Neuron (in vitro differentiated cells): ENCODE data around the gene MED9.
A peak's percentile ranks its signal among the peaks of the same experiment; 100 is the strongest.
"Not testable (repeated sequence)": the region's sequence is repeated elsewhere in the genome, so short reads cannot be mapped to it uniquely, and the experiment has no call there.

ENCODE experiments used
- H2AFZ ChIP-seq: one replicate; pipeline ENCODE4 v1.6.1; 2013; ENCODE audit warnings: low read depth, mild to moderate bottlenecking, inconsistent platforms, low read length, moderate library complexity
- H3K27me3 ChIP-seq: one replicate; pipeline ENCODE4 v1.6.1; 2013; ENCODE audit warnings: low read length; ENCODE audit not compliant: insufficient read depth
- H3K36me3 ChIP-seq: one replicate; pipeline ENCODE4 v1.6.1; 2013; ENCODE audit warnings: low read length; ENCODE audit not compliant: insufficient read depth
- H3K4me1 ChIP-seq: one replicate; pipeline ENCODE4 v1.6.1; 2013; ENCODE audit warnings: low read length; ENCODE audit not compliant: insufficient read depth
- H3K4me3 ChIP-seq: 2 replicates; pipeline ENCODE4 v1.5.1; 2013; ENCODE audit warnings: mild to moderate bottlenecking, low read length, moderate library complexity
- H3K9me3 ChIP-seq: one replicate; pipeline ENCODE4 v1.6.1; 2013; ENCODE audit warnings: low read length

MED9 gene

GRCh38 chr17:17462048-17462824 lies 14.6 kb upstream of the MED9 start:
- peaks cover 2% of the 10 kb centered on the region for H3K27me3 ChIP-seq
- H3K4me1 ChIP-seq: peaks cover 3% of the 10 kb centered on the region
- no peak overlapping the region for H2AFZ ChIP-seq
- H3K9me3 ChIP-seq: no peaks in the 10 kb centered on the region
- H3K4me3 ChIP-seq: no peak overlapping the region
- no peaks in the 10 kb centered on the region for H3K36me3 ChIP-seq

GRCh38 chr17:17463821-17464220 lies 13.0 kb upstream of the MED9 start:
- Histone ChIP-seq H3K27me3 (peaks cover 2% of the 10 kb centered on the region), H3K4me3 (no peak overlapping the region), H3K36me3 (no peaks in the 10 kb centered on the region), H3K9me3 (no peaks in the 10 kb centered on the region), H2AFZ (no peak overlapping the region), H3K4me1 (peaks cover 9% of the 10 kb centered on the region)

GRCh38 chr17:17465878-17466277 lies 10.9 kb upstream of the MED9 start:
- not testable (repeated sequence) for H3K27me3 ChIP-seq, H3K4me3 ChIP-seq, H2AFZ ChIP-seq, H3K36me3 ChIP-seq, H3K4me1 ChIP-seq, H3K9me3 ChIP-seq

GRCh38 chr17:17466511-17466910 lies 10.3 kb upstream of the MED9 start:
- H3K4me3 ChIP-seq: no peak overlapping the region
- H2AFZ ChIP-seq: no peak overlapping the region
- H3K9me3 ChIP-seq: peaks cover 2% of the 10 kb centered on the region
- no peaks in the 10 kb centered on the region for H3K36me3 ChIP-seq
- H3K4me1 ChIP-seq: peaks cover 9% of the 10 kb centered on the region
- peaks cover 2% of the 10 kb centered on the region for H3K27me3 ChIP-seq

GRCh38 chr17:17467016-17467415 lies 9.8 kb upstream of the MED9 start:
- H3K4me3 ChIP-seq: no peak overlapping the region
- H2AFZ ChIP-seq: no peak overlapping the region
- peaks cover 2% of the 10 kb centered on the region for H3K27me3 ChIP-seq
- peaks cover 11% of the 10 kb centered on the region for H3K4me1 ChIP-seq
- H3K9me3 ChIP-seq: peaks cover 2% of the 10 kb centered on the region
- H3K36me3 ChIP-seq: no peaks in the 10 kb centered on the region

GRCh38 chr17:17467720-17468119 lies 9.1 kb upstream of the MED9 start:
- Histone ChIP-seq H3K4me3 (no peak overlapping the region), H3K4me1 (peaks cover 18% of the 10 kb centered on the region), H3K27me3 (peaks cover 2% of the 10 kb centered on the region), H3K36me3 (no peaks in the 10 kb centered on the region), H3K9me3 (peaks cover 2% of the 10 kb centered on the region), H2AFZ (no peak overlapping the region)

GRCh38 chr17:17468217-17469010 lies 8.4 kb upstream of the MED9 start:
- H3K4me3 ChIP-seq: no peak overlapping the region

GRCh38 chr17:17469358-17469757 lies 7.4 kb upstream of the MED9 start:
- Histone ChIP-seq H2AFZ (no peak overlapping the region), H3K36me3 (no peaks in the 10 kb centered on the region), H3K27me3 (peaks cover 2% of the 10 kb centered on the region), H3K4me1 (peaks cover 18% of the 10 kb centered on the region), H3K4me3 (no peak overlapping the region), H3K9me3 (peaks cover 2% of the 10 kb centered on the region)

More at GRCh38 chr17:17468217-17469010, 8.4 kb upstream of the MED9 start:
- Histone ChIP-seq H2AFZ (no peak overlapping the region), H3K4me1 (peaks cover 18% of the 10 kb centered on the region), H3K27me3 (peaks cover 2% of the 10 kb centered on the region), H3K36me3 (no peaks in the 10 kb centered on the region), H3K9me3 (peaks cover 2% of the 10 kb centered on the region)

GRCh38 chr17:17469996-17470395 lies 6.8 kb upstream of the MED9 start:
- H3K9me3 ChIP-seq: peaks cover 2% of the 10 kb centered on the region
- no peak overlapping the region for H3K4me3 ChIP-seq
- H3K36me3 ChIP-seq: no peaks in the 10 kb centered on the region
- peaks cover 18% of the 10 kb centered on the region for H3K4me1 ChIP-seq
- H2AFZ ChIP-seq: no peak overlapping the region
- H3K27me3 ChIP-seq: peaks cover 2% of the 10 kb centered on the region

GRCh38 chr17:17472333-17472920 lies 4.4 kb upstream of the MED9 start:
- peak overlapping the region; percentile 86 for H2AFZ ChIP-seq
- no peaks in the 10 kb centered on the region for H3K27me3 ChIP-seq
- H3K9me3 ChIP-seq: peaks cover 2% of the 10 kb centered on the region
- H3K36me3 ChIP-seq: no peaks in the 10 kb centered on the region
- peaks cover 15% of the 10 kb centered on the region for H3K4me1 ChIP-seq
- H3K4me3 ChIP-seq: no peak overlapping the region

GRCh38 chr17:17474341-17474740 lies 2.5 kb upstream of the MED9 start:
- Histone ChIP-seq H2AFZ (no peak overlapping the region), H3K4me3 (no peak overlapping the region), H3K9me3 (peaks cover 2% of the 10 kb centered on the region), H3K4me1 (peaks cover 20% of the 10 kb centered on the region), H3K36me3 (peaks cover 6% of the 10 kb centered on the region), H3K27me3 (no peaks in the 10 kb centered on the region)

- no peaks in the 10 kb centered on the region for H3K9me3 ChIP-seq
- no peaks in the 10 kb centered on the region for H3K27me3 ChIP-seq
- H3K4me1 ChIP-seq: peaks cover 11% of the 10 kb centered on the region
- H3K36me3 ChIP-seq: peaks cover 9% of the 10 kb centered on the region
- H3K4me3 ChIP-seq: no peak overlapping the region
- H2AFZ ChIP-seq: no peak overlapping the region
Measured at GRCh38 chr17:17479209-17479608, 2.4 kb downstream of the MED9 start.

- H3K36me3 ChIP-seq: peaks cover 14% of the 10 kb centered on the region
- peaks cover 11% of the 10 kb centered on the region for H3K4me1 ChIP-seq
- peaks cover 4% of the 10 kb centered on the region for H3K9me3 ChIP-seq
- no peak overlapping the region for H3K4me3 ChIP-seq
- no peaks in the 10 kb centered on the region for H3K27me3 ChIP-seq
- no peak overlapping the region for H2AFZ ChIP-seq
Measured at GRCh38 chr17:17480593-17481148, 3.9 kb downstream of the MED9 start.
